Fibroblast of the conjunctiva (primary cell): ENCODE measurements around the gene SMIM44.

Experiments used
- DNase-seq: peaks from one replicate; pipeline ENCODE4 v3.0.0-alpha.2; 2010; ENCODE audit warnings: low read depth

The SMIM44 gene

DNA sequence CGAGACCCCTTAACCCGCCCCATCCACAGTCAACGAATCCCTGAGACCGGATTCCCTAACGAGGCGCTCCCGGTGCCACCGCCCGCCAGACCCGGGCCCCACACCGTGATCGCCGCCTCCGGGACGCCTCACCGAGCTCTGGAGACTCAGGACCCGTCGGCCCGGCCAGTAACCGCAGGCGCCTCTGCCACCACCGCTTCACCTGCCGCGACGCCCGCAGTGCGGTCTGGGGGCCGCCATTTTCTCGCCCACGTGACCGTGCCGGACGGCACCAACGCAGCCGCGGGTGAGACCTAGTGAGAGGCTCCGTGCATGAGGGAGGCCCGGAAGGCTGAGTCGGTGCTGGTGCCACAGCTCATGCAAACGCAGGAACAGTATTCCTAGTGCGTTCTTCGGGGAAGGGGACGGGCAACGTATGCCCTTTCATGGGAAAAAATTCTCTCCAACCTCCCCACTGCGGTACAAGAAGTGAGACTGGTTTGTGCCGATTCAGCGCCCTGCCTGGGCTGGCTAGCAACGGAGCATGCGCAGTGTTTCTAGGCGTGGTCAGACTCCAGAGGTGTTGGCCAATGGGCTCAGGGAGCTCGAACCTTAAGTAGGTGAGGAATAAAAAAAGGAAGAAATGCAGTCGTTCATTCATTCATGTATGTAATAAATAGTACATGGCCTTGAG, 17.3 kb upstream of the SMIM44 start, which contains the start of gene DOHH:
DOHH (minus strand) TSS at position 246 of the 673 bp plus-strand sequence. CDS start 3,860 bp downstream, outside the sequence.
- DNase-seq: peak; percentile 95

DNA sequence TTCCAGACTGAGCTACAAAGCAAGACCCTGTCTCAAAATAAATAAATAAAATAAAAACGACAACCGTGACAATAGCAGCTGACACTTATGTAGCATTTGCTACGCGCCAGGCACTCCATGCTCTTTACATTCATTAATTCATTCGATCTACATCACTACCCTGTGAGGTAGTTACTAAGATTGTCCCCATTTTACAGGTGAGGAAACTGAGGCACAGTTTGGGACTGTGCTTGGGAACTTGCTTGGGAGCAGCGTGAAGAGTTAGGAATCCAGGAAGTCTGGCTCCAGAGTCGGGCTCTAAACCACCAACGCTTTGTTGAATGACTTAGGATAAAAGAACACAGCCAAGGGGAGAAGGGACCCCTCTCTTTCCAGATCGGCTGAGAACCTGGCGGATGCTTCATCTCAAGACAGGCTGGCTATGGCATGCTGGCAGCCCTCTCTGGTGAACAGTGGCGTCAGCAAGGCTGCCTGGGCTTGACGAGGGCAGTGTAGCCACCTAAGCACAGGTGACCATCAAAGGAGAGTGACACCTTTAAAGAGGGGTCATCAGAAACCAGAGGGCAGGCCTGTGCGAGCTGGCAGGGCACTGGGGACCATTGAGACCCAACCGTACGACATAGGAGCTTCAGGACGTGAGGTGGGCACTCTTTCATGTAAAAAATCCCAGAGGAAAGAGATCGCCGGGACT, 16.6 kb upstream of the SMIM44 start:
- no peak for DNase-seq

DNA sequence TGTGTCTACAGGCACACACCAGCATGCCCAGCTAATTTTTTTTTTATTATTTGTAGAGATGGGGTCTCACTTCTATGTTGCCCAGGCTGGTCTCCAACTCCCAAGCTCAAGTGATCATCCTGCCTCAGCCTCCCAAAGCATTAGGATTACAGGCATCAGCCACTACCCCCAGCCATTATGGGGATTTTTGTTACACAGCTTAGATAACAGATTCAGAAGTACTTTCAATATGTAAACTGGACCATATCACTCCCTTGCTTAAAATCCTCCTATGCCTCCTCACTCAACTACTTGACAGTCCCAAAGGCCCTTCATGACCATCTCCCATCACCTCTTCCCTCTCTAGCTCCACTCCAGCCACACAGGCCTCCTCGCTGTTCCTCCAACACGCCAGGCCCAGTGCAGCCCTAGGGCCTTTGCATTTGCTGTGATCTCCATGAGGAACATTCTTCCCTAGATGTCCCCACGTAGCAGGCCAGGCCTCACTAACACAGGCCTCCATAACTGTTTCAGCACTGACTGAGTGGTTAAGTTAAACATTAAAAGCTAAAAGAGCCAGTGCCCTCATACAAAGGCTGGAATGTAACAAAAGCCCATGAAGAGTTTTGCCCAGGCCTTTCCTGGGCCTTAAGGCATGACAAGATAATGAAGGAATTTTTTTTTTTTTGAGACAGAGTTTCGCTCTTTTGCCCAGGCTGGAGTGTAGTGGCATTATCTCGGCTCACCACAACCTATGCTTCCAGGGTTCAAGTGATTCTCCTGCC, 14.7 kb upstream of the SMIM44 start:
- DNase-seq: no peak

DNA sequence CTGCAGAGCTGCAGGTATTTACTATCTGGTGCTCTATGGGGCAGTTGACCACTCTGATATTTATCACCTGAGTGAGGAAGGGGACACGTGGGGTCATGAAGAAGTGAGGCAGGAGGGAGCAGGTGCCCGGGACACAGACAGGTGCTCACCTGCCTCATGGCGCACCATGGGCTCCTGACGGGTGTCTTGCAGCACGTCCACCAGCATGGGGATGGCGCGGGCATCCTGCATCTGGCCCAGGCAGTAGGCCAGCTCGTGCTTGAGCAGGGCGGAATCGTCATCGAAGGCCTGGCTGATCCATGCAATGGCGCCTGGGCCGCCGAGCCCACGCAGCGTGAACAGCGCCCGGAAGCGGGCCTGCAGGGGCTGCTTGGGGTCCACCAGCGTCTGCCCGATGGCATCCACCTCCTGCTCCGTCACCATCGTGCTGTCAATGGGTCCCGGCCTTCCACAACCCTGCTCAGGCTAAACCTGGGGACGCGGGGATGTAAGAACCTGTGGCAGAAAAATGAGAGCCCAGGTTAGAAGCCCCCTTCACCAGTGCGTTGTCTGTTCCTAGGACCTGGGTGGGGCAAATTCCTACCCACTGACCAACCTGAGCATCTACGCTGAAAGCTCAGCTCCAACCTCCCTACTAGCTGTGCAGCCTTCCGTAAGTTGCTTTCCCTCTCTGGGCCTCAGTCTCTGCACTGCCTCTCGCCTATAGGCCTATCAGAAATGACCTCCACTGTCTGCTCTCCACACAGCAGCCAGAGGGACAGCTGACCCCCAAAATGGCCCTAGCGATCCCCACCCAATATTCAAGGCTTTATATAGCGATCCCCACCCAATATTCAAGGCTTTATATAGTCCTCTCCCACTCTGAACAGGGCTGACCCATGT, 13.4 kb upstream of the SMIM44 start:
- no peak for DNase-seq

DNA sequence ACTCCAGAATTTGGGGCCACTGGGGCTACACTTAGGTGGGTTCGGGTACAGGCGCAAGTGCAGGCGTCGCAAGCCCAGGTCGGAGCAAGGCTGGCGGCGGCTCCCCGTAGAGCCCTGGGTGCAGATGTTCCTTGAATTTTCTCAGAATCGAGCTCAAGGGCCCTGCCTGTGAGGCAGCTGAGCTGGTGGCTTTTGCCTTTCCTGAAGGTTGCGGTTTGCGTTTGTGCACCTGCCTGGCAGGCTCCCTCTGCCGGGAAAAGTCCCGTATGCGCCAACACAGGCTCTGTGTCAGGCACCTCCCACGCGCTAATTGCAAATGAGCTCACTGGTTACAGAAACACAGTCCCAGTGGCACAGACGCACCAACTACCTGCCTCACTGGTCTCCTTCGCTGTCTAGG, 11.3 kb upstream of the SMIM44 start:
- DNase-seq: no peak

DNA sequence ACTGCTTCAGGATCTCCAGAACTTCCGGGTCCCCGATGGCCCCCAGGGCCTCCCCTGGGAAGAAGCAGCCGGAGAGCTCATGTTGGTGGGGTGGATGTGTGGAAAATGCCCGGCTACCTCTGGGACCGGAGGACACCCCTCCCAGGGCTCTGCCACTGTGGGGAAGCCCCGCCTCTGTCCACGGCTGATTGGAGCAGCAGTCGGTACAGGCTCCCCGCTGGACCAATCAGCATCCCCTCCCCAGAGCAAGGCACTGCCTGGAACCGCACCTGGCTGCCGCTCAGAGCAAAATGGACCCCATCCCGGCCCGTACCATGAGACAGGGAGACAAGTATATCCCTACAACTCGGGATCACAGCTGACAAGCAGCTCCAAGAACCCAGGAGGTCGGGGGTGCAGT, 10.8 kb upstream of the SMIM44 start:
- DNase-seq: no peak

DNA sequence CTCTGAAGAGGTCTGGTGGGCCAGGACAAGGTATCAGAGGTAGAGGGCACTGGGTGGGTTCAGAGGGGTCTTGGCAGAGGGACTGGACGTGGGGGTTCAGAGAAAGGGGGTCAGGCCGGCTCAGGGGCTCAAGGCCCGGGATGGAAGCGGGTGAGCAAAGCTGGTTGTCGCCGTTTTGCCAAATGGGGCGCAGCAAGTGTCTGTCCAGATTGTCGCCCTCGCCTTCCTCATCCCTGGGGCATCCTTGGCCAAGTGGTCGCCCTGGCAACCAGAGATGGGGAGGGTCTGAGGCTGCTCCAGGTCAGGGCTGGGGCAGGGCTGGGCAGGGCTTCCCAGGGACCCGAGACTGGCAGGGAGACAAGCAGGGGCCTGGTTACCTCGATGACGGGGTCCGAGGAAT, 10.4 kb upstream of the SMIM44 start:
- DNase-seq: no peak

DNA sequence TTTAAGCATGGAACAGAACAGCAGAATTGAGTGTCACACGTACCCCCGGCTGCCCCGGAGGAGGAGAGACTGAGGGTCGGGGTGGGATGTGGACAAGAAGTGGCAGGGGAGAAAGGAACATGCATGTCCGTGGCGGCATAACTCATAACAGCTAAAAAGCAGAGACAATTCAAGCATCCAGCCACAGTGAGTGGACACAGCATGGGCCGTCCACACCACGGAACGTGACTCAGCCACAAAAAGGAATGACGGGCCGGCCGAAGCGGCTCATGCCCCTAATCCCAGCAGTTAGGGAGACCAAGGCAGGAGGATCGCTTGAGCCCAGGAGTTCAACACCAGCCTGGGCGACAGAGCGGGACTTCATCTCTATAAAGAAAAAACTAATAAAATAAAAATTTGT, 9.7 kb upstream of the SMIM44 start:
- no peak for DNase-seq

DNA sequence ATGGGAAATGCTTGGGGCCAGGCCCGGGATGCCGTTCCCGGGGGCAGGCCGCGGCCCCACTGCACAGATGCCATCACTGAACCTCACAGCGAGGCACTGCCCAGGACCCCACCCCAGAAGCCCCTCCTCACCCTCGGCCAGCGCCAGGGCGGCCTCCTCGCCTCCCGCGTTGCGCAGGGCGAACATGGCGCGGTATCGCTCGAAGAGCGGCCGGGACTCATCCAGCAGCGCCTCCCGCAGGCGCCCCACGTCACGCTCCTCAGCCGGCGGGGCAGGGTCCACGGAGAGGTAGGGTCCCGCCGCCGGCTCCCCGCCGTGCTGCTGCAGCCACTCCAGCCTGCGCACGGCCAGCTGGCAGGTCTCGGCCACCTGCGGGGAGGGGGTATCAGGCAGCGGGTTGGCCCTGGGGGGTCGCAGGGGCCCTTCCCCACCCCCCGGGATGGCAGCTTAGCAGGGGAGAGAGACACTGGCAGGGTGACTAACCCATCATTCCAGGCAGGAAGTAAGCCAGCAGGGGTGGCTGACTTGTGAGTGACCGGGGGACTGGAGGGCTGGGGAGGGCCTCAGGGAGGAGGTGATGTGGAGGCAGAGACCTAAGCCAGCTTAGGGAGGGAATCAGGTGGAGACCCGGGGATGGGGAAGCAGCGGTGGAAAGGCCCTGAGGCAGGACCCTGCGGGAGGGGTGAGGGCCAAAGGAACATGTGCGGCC, 9.0 kb upstream of the SMIM44 start:
- DNase-seq: no peak

DNA sequence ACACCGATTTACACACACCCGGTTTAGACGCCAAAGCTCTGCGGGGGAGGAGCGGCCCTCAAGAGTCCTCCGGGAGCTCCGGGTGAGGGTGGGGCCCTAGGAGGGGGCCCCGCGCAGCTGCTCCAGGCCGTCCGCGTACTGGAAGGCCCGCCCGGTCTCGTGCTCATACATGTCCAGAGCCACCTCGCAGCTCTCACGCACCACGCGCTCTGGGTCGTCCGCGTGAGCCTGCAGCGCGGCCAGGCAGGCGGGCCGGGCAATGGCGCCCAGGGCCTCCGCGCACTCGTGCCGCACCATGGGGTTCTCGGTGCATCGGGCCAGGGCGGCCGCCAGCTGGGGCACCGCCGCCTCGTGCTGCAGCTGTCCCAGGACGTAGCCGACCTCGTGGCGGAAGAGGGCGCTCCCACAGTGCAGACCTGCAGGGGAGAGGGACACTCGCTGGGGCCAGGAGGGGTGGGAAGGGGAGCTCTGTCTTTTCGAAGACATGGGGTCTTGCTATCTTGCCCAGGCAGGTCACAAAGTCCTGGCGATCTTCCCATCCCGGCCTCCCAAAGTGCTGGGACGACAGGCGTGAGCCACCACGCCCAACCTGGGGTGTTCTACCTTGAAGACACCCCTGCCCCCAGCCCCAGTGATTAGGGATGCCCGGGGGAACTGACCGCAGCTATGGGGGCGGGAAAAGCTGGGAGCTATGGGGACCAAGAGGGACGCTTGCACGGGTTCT, 8.3 kb upstream of the SMIM44 start:
- DNase-seq: no peak

DNA sequence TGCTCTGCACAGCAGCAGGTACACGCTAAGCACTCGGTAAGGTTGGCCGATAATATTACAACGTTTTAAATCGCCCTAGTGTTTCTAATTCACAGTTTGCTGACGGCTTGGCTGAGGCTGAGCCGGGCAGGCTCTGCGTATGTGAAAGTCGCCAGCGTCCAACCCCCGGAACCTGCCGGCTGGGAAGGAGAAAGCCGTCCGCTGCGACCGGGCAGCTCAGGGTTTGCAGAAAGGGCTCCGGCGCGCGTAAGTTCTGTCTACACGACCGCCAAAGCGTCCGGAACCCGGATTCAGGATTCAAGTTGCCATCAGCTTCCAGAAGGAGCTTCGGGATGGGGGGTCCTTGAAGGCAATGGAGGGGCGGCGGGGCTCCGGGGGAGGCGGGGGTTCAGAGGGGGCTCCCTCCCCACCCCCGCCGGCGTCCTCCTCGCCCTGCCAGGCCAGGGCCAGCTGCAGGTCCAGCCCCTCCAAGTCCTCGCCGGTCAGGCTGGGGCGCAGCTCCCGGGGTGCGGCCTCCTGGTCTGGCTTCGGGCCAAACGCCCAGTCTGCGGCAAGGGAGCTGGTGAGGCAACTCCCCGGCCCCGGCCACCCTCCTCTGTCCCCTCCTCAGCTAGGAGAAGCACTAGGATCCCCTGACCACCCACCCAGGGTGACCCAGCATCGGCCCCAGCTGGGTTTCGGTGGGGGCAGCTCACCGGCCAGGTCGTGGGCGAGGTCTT, 575 bp downstream of the SMIM44 start:
- DNase-seq: no peak

DNA sequence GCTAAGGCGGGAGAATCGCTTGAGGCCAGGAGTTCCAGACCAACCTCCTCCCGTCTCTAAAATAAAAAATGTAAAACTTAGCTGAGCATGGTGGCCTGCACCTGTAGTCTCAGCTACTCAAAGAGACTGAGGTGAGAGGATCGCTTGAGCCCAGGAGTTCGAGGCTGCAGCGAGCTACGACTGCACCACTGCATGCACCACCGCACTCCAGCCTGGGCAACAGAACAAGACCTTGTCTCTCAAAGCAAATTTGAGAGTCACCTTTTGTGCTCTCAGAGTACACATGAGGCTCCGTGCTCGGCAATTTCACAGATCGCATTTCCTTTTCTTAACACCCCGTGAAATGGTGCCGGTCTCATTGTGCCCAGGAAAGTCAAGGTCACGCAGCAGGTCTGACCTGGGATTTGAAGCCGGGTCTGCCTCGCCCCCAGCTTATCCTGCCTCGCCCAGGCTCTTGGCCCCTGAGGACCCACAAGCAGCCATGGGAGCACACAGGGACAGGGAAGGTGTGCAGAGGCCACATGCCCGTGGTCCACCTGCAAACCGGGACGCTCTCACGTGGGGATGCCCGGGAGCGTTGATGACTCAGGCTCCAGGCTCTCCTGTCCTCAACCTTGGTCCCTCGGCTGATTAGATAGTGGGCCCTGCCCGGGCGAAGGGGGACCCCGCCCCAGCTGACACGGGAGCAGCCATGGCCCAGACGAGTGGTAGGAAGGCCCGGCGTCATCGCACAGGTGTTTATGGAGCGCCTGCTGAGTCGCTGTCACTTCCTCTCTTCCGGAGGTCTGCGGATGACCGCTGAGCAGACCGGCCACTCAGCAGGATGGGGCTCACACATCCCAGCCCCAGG, 1.8 kb downstream of the SMIM44 start:
- DNase-seq: no peak

DNA sequence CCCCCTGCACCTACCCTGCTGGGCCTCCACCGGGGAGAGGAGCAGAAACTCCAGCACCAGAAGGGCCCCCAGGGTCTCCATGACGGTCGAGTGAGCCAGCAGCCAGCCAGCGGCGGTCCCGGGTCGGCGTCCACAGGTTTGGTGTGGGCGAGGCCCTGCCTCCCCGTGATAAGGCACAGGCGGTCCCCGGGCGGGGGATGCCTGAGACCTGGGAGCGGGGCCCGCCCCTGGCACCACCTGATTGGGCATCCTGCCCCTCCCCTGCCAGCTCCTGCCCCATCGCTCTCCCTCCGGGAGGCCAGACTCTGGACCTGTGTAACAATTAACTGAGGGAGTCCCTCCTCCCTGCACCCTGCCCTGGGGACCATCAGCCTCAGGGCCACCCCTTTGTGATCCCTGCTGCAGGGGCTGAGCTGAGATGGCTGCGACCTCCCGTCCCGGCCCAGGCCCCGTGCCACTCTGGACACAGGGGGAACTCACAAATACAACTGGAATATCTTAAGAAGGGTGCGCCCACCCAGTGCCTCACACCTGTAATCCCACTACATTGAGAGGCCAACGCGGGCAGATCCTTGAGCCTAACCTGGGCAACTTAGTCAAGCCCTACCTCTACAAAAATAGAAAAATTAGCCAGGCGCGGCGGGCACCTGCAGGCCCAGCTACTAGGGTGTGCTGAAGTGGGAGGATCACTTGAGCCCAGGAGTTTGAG, 2.7 kb downstream of the SMIM44 start, which contains the start of gene SMIM24:
SMIM24 (minus strand) TSS at position 143 of the 709 bp plus-strand sequence; CDS start at position 81, 62 bp downstream.
- no peak for DNase-seq

DNA sequence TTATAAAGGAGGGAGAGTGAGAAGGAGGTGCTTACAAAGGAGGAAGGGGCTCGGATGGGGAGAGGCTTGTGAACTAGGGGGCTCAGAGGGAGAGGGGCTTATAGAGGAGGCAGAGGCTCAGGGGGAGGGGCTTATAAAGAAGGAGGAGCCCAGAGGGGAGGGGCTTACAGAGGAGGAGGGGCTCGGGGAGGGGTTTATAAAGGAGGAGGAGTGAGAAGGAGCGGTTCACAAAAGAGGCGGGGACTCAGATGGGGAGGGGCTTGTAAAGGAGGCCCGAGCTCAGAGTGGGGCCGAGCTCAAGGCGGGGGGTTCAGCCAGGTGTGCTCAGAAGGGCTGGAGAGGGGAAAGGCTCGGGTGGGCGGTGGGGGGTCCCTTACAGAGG, 3.4 kb downstream of the SMIM44 start:
- no peak for DNase-seq

DNA sequence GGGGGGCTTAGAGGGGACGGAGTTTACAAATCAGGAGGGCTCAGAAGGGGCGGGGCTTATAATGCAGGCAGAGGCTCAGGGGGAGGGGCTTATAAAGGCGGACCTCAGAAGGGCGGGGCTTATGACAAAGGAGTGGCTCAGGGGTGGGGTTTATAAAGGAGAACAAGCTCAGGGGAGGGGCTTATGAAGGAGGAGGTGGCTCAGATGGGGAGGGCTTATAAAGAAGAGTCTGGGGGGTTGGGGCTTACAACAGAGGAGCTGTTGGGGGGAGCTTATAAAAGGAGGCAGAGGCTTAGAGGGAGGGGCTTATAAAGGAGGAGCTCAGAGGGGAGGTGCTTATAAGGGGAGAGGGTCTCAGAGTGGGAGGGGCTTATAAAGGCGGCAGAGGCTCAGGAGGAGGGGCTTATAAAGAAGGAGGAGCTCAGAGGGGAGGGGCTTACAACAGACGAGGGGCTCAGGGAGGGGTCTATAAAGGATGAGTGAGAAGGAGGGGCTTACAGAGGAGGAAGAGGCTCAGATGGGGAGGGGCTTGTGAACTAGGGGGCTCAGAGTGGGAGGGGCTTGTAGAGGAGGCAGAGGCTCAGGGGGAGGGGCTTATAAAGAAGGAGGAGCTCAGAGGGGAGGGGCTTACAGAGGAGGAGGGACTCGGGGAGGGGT, 3.9 kb downstream of the SMIM44 start:
- DNase-seq: no peak

DNA sequence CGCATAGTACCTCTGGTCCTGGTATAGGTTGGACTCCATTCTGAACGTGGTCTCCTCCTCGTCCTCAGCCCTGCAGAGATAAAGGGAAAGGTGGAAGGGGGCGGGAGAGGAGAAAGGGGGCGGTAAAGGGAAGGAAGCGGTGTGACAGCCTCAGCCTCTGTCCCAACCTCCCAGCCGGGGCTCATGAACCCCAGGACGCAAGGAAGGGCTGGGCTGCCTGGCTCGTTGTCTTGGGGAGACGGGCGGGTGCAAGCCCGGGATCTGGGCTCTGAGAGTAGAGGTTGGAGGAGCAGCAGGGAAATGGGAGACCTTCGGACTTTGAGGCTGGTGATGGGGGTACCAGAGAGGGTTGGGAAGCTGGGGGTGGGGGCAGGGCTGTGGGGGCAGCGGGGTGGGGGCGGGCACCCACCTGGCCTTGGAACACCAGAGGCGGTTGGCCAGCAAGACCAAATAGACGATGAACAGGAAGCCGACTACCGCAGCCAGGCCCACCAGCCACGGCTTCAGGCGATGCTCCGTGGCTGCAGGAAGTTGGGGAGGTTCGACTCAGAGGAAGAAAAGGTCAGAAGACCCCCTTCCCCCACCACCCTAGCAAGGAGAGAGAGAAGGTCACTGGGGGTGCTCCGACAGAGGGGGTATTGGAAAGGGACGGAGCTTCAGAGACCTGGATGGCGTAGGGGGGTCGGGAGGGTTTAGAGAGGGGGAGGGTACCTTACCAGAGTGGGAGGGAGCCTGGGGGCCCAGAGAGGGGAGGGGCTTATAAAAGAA, 4.6 kb downstream of the SMIM44 start:
- DNase-seq: no peak

DNA sequence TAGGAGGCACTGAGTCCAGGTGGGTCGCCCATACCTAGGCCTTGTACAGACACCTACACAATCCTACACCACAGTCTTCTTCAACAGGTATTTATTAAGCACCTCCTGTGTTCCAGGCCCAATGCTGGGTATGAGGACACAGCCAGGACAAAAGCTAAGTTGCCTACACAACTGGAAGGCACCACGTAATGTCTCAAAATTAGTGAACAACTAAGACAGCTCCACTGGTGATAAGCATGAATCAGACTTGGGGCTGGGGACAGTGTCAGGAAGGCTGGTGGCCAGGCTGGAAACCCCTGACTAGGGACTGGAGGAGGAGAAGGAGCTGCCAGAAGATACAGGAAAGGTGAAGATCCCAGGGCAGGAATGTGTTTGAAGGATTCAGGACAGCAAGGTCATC, 5.3 kb downstream of the SMIM44 start:
- no peak for DNase-seq
